Measurements from ENCODE around the gene INPP5A. TPM values are rescaled to one million over a fixed set of nuclear protein-coding genes. Genes with fewer than 3 reads are reported as not detected.

The INPP5A gene
- total and polyA plus RNA-seq, 9 of the 15 experiments (the other 6 are each of a cell fraction or from before 2014, with no cell fraction given), result 0.66 to 11.6 (median 7.7) TPM

- TF ChIP-seq FUS (optimal IDR thresholded peaks at IDR 0.05; ENCODE audit: low read depth, low read length), result no peak
- TF ChIP-seq CEBPB (tag; IDR thresholded peaks at IDR 0.05), result no peak
- no peak for TF ChIP-seq SRSF7 (optimal IDR thresholded peaks at IDR 0.05; ENCODE audit: low read depth, low read length)
- TF ChIP-seq U2AF2 (optimal IDR thresholded peaks at IDR 0.05; ENCODE audit: low read depth, low read length), result no peak
- no peak for TF ChIP-seq ZNF668 (CRISPR knock-in tag; IDR thresholded peaks at IDR 0.05)
- no peak for TF ChIP-seq SMAD2 (IDR thresholded peaks at IDR 0.05; ENCODE audit: low read depth, low read length)
- TF ChIP-seq POLR2G (IDR thresholded peaks at IDR 0.05; ENCODE audit: low read depth, low read length), result no peak
- TF ChIP-seq TCFL5 (CRISPR knock-in tag; conservative IDR thresholded peaks at IDR 0.05), result no peak
- TF ChIP-seq, protein P1, sequence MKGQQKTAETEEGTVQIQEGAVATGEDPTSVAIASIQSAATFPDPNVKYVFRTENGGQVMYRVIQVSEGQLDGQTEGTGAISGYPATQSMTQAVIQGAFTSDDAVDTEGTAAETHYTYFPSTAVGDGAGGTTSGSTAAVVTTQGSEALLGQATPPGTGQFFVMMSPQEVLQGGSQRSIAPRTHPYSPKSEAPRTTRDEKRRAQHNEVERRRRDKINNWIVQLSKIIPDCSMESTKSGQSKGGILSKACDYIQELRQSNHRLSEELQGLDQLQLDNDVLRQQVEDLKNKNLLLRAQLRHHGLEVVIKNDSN (CRISPR knock-in tag; IDR thresholded peaks at IDR 0.05), result no peak
- TF ChIP-seq, protein P2, sequence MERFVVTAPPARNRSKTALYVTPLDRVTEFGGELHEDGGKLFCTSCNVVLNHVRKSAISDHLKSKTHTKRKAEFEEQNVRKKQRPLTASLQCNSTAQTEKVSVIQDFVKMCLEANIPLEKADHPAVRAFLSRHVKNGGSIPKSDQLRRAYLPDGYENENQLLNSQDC (CRISPR knock-in tag; IDR thresholded peaks at IDR 0.05), result no peak
- TF ChIP-seq FOXP4 (CRISPR knock-in tag; IDR thresholded peaks at IDR 0.05; ENCODE audit: borderline replicate concordance), result no peak
- TF ChIP-seq MAFF (IDR thresholded peaks at IDR 0.05; ENCODE audit: low read length), result no peak
- TF ChIP-seq ZFP91 (CRISPR knock-in tag; IDR thresholded peaks at IDR 0.05), result no peak
- TF ChIP-seq, protein P3, sequence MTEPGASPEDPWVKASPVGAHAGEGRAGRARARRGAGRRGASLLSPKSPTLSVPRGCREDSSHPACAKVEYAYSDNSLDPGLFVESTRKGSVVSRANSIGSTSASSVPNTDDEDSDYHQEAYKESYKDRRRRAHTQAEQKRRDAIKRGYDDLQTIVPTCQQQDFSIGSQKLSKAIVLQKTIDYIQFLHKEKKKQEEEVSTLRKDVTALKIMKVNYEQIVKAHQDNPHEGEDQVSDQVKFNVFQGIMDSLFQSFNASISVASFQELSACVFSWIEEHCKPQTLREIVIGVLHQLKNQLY (CRISPR knock-in tag; conservative IDR thresholded peaks at IDR 0.05), result no peak
- no peak for TF ChIP-seq ETS2 (tag; IDR thresholded peaks at IDR 0.05; ENCODE audit: borderline replicate concordance, poor library complexity, severe bottlenecking)
- no peak for TF ChIP-seq SRSF9 (IDR thresholded peaks at IDR 0.05; ENCODE audit: borderline replicate concordance, low read depth, low read length)
- H3K9me1 ChIP-seq (ENCODE audit: control insufficient read depth, insufficient read depth, low read length), result no peaks in the 10 kb centered on the region
- H3K4me1 ChIP-seq (replicated peaks in 1 of 2; ENCODE audit: control insufficient read depth in 2 of 2, insufficient read depth in 2 of 2, low read length in 2 of 2), result peaks cover 0 to 3% of the 10 kb centered on the region in 2 experiments; a peak in 2 of 5 replicates
- H3K79me2 ChIP-seq (ENCODE audit: control insufficient read depth, insufficient read depth, low read length), result no peaks in the 10 kb centered on the region; the same call in 2 of the 3 replicates
- POLR2A ChIA-PET, result interaction anchor here (1.6 kb wide), 1 partner anchor 176 kb away, joined by 3 read pairs; no protein-coding TSS in a partner anchor
- no peak overlapping the region for H3K27ac ChIP-seq (ENCODE audit: extremely low read depth, low read depth, low read length)
- H3K4me2 ChIP-seq (ENCODE audit: insufficient read depth, low read length), result no peak overlapping the region
- no peak overlapping the region for H3K9ac ChIP-seq (ENCODE audit: insufficient read depth in 1 of 2, low read depth in 2 of 2, low read length in 2 of 2)
- DNase-seq (ENCODE audit: extremely low read depth in 1 of 4, low spot score in 3 of 4) (no peak), ATAC-seq (no peak), FAIRE-seq (no peak)
- BruUV-seq (replicated peaks), result no TSS peak
- H3K27me3 ChIP-seq (ENCODE audit: control insufficient read depth in 2 of 2, insufficient read depth in 2 of 2, low read length in 2 of 2), result 0 out of 5 replicates have a peak, but pooled peaks cover 0 to under 1% of the 10 kb centered on the region in 2 experiments
- intact Hi-C loops (cut with micrococcal nuclease), result loop anchor here (5.0 to 10.0 kb wide), 3 partner anchors 58 to 243 kb away; partner anchors contain the start of gene INPP5A
- in situ Hi-C loops (cut with MboI), result loop anchor here (10.0 kb wide), 3 partner anchors 180 to 410 kb away; no protein-coding TSS in a partner anchor
- H3K4me3 ChIP-seq, result no peak overlapping the region
- no peak overlapping the region for H2AFZ ChIP-seq (ENCODE audit: low read depth, low read length)
- CTCF ChIA-PET (ENCODE audit: low intra/inter-chr PET ratio), result no interaction called here
- H4K20me1 ChIP-seq (replicated peaks; ENCODE audit: control insufficient read depth, insufficient read depth, low read length), result peaks cover 23% of the 10 kb centered on the region
- WGBS (ENCODE audit: insufficient coverage, low coverage, missing lambda C conversion rate), result 64% methylated on average over 2 of the region's 4 CpGs
- H3K9me3 ChIP-seq (replicated peaks; ENCODE audit: control insufficient read depth, insufficient read depth, low read depth, low read length), result no peaks in the 10 kb centered on the region
- no peaks in the 10 kb centered on the region for H3K36me3 ChIP-seq (ENCODE audit: control insufficient read depth, insufficient read depth, low read length)
Measured at GRCh38 chr10:132634947-132635271, 97.3 kb downstream of the INPP5A start.

Measured in K562 (cell line).